Fibroblast of skin of right biceps (primary cell): ENCODE results near the gene MTERF2.

ENCODE experiments used
- DNase-seq: peaks from one replicate; pipeline ENCODE4 v3.0.0-alpha.2; 2013

MTERF2 gene

DNA sequence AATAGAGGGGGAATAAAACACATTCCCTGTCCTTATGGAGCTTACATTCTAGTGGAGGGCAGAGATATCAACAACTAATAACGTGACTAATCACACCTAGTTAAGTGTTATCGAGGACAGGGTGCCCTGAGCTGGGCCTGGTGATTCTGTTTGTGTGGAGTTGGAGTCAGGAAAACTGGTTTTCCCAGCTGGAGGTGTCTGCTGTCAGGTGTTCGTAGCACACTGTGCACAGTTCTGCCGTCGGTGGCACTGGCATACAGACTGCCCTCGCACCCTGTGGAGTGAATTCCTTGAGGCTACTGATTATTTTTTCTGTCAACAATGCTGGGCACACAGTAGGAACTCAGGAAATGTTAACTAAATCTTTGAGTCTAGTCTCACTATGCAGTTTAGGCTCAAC, 900 bp upstream of the MTERF2 start:
- no peak for DNase-seq

DNA sequence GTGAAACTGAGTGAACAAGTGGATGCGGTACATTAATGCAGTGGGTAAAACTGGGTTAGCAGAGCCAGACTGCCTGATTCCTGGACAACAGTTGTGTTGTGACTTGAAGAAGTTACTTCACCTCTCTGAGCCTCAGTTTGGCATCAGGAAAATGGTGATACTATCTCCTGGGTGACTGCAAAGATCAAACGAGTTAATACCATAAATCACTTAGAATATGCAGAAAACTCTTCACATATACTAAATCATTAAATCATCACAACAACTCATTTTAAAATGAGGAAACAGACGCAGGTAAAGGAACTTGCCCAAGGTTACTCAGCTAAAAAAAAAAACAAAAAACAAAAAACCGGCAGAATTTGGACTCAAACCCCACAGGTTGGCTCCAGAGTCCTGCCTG, 811 bp downstream of the MTERF2 start:
- no peak for DNase-seq

DNA sequence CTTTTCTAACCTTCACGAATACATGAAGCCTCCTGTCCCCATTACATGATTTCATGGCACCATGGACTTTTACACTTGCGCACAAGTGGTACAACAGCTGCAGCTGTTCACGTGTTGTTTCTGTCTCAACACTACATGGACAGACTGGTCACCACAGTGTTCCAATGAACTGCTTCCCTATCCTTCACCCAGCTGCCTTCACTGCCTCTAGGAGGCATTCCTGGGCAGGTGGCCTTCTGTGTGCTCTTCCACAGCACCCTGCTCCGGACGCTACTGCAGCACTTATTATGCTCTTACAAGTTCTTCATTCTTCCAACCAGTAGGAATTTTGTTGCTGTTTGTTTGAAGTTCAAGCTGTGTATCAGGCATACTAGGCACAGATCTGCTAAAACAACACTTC, 1.5 kb downstream of the MTERF2 start:
- no peak for DNase-seq

DNA sequence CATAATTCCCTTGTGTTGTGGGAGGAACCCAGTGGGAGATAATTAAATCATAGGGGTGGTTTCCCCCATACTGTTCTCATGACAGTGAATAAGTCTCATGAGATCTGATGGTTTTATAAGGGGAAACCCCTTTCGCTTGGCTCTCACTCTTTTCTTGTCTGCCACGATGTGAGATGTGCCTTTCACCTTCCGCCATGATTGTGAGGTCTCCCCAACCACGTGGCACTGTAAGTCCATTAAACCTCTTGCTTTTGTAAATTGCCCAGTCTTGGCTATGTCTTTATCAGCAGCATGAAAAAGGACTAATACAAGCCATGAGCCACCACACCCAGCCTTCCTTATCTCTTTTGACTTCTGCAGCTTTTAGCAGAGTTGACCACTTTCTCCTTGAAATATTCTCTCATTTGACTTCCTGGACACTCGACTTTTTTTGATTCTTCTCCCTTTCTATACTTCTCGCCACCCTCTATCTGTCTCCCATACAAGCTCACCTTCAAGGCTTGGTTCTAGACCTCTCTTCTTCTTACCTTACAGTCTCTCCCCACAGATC, 2.3 kb downstream of the MTERF2 start:
- no peak for DNase-seq

DNA sequence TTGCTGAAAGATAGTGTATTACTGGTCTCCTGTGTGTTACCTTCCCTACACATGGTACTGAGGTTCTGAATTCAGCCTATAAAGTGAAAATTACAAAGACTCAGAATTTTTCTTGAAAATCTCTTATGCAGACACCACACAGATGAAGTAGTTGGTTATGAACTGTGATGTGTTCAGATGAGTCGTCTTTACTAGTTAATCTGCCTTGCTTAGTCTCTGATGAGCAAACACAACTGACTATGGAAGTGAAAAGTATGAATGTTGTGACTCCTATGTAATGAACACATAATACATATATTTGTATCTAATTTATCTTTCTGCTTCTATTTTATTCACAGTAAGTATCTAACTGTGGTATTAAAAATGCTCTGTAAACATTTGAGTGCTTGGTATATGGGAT, 4.7 kb downstream of the MTERF2 start:
- no peak for DNase-seq

DNA sequence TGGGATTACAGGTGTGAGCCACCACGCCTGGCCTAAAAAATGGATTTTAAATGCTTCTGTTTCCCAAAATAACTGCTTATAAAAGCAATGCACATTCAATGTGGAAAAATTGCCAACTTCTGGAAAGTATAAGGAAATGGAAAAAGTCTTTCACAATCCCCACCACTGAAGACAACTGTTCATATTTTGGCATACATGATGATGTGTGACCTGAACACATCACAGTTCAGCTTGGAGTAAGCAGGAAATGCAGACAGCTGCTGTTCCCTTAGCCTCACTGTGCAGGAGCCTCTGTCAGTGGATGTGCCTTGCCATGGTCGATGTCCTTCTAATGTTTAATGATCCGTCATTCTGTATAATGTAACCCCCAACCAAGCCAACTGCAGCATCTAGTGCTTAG, 5.2 kb downstream of the MTERF2 start:
- peak; percentile 39 for DNase-seq

DNA sequence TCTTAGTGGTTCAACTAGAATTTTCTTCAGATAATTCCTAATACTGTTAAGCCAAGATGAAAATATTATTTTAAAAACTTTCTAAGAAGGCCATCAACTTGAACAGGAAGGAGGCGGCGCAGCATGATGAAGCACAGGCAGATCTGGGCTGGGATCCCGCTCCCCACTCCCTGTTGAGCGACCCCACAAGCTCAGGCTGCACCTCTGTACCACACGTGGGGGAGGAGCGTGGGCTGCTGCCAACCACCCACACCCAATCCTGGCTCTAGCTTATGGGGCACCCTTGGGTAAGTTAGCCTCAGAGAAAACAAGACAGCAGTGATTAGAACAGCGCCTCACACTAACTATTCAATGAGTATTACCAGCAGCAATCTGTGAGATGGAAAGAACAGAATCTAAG, 6.0 kb downstream of the MTERF2 start:
- DNase-seq: no peak

DNA sequence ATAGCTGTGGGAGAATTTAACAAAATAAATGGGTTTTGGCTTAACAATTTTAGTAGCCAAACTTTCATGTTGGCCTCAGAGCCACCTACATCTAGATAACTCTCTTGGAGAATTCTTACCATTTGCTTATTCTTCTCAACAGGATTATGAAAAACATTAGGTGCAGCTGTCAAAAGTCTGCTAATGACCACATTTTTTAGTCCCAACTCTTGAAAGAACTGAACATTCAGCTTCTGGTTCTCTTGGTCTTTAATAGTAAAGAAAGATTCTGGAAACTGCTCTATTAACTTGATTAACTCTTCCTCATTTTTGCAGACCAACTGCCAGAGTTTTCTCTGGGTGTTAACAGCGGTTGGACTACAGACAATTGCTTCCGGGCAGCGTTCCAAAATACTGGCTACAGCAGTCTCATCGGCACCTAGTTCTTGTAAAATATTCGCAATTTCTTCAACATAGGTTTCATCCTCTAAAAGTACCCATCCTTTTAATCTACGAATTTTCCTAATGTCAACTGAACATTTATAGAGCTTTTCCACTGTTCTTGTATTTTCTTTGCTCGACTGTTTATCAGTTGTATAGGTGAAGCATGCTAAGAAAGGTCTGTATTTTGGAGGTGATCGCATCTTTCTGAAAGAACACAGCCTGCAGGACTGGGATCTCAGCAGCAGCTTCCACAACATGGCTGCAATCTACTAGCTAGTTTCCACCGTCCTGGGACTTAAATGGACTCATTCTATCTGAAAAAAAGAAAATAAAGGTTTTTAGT, 8.7 kb downstream of the MTERF2 start:
- DNase-seq: peak; percentile 72

DNA sequence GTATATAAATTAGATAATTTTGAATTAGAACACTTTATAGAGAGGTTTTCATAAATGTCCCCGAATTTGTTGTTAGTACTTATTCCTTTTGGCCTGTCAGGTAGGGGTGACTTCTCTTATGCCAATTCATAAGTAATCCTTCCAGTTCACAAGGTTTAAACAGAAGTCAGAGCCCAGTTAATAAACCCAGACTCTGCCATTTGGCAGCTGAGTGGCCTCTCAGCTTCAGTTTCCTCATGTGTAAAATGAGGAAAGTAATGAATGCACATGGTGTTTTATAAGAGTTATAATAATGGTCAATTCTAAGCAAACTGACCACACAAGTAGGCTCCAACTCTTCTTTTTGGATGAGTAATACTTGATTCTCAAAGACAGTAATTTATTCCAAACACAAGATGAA, 10.3 kb downstream of the MTERF2 start:
- no peak for DNase-seq

DNA sequence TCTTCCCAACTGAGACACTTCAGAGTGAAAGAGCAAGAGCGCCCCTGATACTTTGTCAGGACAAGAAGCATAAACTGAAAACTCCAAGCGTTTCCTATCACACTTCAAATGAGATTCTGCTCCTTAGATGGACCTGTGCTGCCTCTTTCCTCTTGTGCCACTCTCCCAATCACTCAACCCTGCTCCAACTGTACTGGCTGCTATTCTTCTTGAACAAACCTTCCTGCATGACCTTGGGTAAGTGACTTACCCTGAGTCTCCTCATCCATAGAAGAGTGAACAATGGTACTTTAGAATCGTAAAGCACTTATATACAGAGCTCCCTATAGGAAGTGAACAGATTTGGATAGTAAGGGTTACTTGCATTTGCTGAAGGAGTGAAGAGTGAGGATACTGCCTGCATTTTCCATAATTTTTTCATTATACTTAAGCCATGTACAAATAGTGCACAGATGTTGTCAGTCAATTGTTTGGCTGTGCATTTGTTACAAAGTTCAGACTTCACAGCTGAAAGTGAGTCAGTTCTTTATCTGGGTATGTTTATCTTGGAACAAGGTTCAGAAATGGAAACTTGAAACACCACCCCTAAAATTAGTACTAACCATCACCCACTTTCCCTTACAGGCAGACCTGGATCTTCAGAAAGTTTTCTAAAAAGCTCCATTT, 10.8 kb downstream of the MTERF2 start:
- peak; percentile 36 for DNase-seq

DNA sequence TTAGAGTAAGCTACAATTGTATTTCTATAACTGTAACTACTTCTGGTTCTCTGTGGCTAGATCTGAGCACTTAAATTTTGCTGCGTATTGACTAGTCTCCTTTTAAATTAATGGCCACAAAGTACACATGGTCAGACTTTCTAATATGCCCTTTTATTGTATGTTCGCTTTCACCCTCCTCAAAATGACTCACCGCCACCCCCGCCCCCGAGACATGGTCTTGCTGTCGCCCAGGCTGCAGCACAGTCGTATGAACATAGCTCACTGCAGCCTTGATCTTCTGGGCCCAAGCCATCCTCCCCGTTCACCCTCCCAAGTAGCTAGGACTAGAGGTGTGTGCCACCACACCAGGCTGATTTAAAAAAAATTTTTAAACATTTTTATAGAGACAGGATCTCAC, 11.8 kb downstream of the MTERF2 start:
- no peak for DNase-seq

DNA sequence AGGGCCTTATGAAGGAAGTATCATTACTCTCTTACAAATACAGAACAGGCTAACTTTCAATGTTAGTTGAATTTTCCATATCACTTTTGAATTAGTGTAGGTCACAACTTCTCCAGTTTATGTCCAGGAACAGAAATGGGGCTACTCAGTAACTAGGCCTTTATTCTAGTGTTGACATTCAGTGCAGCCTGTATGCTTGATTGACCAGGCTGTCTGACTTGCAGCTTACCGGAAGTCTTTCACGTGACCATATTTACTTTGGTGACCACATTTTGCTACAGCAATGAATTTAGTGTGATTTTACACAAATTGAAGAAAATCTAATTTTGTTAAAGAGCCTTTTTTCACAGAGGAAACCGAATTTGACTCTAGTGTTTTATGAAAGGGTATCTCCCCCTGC, 12.4 kb downstream of the MTERF2 start:
- DNase-seq: no peak

DNA sequence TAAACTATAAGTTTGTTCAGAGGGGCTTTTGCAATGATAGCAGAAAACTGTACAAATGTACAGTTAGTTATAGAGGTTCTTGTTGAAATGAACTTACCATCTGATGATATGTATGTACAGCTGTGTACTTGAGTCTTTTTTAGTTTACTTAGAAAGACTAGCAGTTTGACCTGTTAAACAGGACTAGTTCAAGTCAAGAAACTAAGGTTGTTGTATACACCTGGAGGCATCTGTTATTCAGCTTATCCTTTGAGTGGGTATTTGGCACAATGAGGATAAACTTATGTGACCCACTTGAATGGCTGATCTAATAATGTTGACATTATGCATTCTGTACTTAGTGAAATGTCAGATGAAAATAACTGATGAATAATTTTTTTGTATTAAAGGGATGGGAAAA, 13.4 kb downstream of the MTERF2 start:
- no peak for DNase-seq

DNA sequence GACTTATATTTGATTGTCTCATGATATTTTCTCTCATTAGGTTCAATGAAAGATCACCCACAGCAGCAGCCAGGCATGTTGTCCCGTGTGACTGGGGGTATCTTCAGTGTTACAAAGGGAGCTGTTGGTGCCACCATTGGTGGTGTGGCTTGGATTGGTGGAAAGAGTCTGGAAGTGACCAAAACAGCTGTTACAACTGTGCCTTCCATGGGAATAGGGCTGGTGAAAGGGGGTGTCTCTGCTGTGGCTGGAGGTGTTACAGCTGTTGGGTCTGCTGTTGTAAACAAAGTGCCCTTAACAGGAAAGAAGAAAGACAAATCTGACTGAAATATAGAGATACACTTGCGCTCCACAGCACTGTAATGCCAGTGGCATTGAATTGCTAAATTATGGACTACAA, 15.9 kb downstream of the MTERF2 start:
- no peak for DNase-seq

DNA sequence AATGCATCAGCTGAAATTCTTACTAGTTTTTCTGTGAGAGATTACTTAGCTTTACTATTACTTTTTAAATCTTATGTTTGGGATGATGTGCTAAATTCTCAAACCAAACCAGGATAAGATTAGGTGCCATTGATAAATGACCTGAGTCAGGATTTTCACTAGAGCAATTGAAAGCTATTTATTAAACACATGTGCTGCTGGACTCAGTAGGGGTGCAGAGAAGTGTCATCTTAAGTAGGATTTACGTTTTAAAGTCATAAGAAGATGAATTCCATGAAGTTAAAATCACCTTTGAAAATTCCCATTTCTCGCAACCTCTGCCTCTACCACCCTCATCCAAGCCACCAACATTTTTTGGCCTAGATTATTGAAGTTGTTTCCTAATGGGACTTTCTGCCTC, 22.4 kb downstream of the MTERF2 start:
- DNase-seq: peak; percentile 36

DNA sequence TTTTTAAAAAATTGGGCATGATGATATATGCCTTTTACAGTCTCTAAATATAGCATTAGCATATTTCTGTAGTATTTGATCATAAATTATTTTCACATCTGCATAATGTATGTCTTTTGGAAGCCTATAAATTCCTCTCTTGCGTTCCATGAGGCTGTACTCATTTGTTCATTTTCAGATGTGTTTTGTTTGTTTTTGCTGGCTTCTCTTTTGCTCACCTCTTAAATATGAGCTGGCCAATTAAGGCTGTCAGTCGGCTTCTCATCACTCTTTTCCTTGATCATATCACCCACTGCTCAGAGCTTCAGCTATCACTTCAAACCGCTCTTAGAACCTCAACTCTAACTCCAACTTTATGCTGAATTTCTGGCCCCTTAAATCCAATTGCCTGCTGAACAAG, 24.7 kb downstream of the MTERF2 start:
- peak; percentile 75 for DNase-seq

DNA sequence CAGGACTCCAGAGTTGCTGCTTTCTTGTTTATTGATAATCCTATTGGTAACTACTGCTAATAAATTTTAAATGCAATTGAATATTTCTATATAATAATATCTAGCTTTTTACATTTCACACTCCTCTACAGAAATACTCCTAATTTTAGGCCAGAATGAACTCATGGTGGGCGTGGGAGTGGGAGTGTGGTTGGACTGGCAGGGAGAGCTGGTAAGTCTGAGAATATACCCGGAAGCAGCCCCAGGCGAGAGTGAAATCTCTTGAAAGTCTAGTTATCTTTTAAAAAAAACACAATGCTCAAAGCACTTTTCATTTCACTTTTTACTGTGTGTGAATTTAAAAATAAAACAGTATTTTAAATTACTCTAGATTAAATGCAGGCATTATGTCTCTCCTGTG, 26.5 kb downstream of the MTERF2 start:
- DNase-seq: no peak

DNA sequence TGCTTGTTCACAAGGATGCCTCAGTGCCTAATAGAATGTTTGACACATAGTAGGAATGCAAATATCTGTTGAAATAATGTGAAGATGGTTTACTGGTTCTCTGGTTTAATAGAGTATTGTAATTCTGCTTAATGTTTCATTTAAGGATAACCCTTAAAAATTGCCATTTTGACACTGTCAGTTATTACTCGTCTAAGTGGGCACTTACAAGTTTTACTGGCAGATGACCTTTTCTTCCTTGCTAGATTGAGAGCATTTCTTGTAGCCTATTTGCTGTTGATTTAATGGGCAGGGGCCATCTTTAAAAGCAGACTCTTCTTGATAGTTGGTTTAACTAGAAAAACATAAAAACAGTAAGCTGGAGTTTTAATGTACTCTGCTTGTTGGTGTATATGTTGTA, 29.4 kb downstream of the MTERF2 start:
- DNase-seq: no peak

DNA sequence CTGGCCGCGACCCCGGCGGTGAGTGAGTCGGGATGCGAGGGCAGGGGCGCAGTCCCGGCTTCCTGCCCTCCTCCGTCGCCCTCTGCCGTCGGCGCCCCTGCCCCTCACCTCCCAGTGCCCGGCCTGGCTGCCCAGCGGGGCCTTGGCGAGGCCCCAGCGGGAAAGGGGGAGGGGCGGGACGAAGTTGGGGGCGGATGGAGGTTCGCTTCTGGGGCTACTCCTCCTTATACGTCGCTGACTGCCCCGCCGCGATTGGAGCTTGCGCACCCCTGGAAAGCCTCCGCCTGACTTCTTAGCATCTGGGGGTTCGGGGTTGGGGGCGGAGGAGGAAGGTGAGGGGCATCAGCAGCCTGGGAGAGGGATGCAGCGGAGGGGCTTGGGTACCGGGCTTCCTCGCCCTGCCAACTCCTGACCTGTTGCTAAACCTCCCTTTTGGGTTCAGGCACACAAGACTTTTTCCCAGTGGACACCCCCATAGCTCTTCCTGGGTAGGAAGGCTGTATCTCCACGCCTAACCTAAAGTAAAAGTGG, 30.8 kb downstream of the MTERF2 start:
- DNase-seq: peak; percentile 64

DNA sequence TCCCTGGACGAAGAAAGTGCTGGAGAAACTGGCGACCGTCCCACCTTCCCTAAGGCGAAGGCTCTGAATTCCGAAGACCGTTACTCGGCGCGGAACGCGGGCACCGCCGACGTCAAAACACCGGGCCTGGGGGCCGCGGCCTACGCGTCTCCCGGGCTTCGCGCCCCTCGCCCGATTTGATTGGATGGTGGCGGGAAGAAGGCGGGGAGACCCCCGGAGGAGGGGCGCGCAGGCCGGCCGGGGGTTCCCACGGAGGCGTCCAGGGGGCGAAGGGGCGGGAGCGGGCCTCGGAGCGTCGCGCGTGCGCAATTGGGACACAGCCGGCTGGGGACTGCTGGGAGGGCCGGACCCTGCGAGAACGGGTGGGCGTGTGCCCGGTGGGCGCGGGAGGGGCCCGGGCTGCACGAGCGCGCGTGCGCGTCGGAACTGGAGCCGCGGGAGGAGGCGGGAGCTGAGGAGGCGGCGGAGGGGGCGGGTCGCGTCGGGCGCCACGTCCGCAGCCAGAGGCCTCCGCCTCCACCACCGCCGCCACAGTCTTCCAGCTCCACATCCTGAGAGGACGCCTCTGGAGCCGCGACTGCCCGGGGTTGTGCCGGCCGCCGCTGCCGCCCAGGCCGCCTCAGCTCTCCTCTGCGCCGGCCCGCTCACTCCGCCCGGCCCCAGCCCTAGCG, 31.4 kb downstream of the MTERF2 start, which contains the start of gene TMEM263:
Gene TMEM263, plus strand, starts transcription at position 531 of the 671 bp plus-strand sequence. CDS start 11,210 bp downstream, outside the sequence.
- DNase-seq: peak; percentile 97

DNA sequence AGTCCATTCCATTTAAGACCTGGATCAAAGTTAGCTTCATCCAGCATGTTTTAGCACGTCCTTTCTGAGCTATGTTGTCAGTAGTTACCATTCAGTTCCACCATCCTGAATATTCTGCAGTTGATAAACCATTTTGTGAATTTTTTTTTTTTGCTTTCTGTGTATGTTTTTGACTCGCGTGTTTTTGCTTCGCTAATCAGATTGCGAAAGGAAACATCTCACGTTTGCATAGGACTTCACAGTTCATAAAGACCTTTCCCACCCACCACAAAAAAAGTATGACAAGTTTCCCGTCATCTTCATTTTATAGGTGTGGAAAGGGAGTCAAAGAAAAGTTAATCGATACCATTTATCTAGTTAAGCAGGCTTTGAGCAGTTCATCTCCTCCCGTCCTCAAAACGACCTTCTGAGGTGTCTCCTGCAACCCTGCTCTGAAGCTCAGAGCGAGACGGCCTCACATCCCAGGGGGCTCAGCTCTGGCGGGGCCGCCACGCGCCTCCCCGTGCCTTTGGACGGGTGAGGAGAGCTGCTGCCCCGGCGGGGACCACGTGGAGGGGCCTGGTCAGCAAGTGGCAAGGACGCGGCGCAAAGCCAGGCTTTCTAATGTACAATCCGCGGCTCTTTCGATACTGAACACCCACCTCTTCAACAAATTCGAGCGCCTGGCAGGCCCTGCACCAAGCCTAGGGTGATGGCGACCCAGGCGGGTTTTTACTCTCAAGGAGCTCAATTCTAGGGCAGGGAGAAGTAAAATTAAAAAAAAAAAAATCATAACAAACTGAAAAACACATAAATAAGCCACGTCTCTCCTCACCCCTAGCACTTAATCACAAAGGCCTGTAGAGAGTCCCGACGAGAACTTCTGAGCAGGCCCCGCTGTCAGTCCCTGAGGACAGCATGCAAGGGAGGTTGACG, 32.2 kb downstream of the MTERF2 start:
- peak; percentile 45 for DNase-seq
